Stimulated activated CD8-positive, alpha-beta memory T cell treated with anti-CD3 and anti-CD28 coated beads, Interleukin-15, amount 100 ng/mL, for 24 hours (primary cell): ENCODE measurements around the gene BRD1.

ENCODE experiments used
- DNase-seq: peaks from one replicate; pipeline ENCODE4 v3.0.0-alpha.2; 2020; ENCODE audit warnings: low read depth

Gene BRD1

DNA sequence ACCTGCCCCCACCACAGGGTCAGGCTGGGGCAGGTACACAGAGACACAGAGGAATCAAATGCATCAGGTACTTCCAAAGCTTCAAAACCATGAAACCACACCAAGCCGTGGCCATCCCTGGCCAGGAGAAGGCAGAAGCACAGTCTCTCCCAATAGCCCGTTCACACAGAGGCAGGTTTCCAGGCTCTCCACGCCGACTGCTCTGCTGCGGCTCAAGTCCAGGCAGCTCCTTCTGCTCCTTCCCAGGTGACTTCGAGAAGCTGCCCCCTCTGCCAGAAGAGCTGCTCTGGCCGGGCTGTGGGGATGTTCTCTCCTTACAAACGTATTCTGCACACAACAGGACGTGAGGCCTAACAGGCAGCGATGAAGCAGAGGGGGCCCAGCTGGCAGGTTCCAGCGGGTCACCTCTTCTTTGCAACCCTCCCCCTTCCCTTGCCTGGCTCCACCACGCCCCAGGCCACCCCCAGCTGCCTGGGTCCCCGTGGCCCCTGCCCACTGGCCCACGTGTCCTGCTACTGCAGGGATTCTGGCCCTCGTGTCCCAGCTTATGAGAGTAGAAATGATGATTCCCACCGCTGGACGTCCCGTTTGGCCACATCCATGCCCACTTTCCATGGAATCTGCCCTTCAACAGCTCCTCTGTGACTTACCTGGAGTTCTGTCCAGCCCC lies 26.1 kb downstream of the BRD1 start:
- DNase-seq = no peak

DNA sequence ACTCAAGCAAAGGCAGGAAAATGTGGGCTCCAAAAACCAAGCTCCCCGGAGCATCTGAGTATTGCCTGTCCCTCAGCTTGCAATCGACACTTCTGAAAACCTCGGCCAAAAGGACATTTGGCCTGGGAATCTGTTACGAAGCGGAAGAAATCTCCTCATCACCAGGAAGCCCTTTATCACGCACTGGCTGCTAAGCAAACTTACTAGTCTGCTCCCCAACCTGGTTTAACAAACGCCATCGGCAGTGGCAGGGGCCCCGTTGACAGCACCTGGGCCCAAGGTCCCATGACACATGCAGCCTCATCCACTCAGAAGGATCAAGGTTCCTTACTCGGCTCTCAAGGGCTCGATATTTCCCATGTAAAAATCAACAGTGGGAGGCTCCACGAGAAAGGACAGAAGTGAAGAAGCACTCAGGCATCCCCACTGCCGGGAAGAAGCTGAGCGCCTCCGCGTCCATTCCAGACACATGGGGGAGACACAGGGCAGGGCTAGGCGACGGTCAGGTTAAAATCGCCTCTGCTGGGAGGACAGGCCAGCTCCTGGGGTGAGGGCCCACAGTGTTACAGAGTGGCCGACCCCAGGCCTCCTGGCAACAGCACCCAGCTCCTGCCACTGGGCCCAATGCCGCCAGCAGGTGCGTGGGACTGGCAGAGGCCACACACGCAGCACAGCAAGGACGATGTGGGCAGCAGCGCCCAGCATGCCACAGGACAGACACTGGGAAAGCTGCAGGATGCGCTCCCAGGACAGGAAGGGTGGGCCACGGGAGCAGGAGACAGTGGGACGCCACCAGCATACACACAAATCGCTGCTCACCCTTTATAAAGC lies 27.1 kb downstream of the BRD1 start:
- no peak for DNase-seq

DNA sequence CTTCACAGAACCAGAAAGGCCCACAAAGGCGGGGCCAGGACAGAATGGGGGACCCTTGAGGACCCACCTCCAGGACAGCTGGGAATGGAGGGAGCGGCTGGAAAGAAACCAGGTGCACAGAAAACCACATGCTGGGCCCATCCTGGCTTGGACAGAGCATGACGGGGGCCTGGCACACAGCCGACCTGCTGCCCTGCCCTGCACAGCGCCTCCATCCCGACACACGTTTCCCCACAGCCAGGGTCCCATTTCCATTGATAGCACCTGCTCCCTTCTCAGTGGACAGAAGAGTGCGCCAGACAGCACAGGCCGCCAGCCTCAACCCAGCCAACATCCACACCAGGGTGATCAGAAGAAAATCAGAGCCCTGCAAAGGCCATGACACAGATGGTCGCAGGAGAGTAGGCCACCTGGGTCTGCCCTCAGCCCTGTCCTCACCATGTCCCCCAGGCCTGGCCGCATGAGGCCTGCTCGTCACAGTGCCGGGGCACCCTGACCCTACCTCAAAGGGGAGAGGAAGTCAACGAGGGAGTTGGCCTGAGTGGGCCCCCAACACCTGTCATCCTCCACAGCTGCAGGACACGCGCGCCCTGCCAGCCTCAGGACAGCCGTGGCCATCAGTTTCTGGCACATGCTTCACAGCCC lies 28.1 kb downstream of the BRD1 start:
- no peak for DNase-seq

DNA sequence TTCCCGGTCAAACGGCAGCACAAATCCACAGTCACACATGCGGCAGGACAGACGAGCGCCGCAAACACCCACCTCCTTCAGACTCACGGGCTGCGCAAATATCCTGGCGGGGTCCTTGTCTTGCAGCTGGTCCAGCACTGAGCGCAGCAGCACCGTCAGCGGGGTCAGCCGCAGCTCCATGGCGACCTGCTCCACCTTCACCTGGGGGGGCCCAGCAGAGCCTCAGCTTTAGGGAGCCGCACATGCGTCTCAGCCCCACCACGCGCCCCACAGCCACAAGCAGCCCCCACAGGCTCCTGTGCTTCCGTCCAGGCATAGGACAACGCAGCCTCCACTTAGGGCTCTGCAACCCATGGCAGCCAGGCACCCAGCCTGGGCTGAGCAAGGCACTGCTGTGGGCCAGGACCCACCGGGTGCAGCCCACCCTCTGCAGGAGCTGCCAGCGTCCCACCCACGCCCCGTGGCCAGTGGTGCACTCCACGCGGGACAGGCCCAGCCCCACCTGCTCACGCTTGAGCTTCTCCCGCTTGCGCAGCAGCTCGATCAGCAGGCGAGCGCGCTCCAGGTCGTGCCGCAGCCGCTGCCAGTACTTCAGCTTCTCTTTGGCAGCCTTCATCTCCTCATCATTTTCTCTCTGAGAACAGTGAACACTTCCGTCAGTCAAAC lies 29.1 kb downstream of the BRD1 start:
- no peak for DNase-seq

DNA sequence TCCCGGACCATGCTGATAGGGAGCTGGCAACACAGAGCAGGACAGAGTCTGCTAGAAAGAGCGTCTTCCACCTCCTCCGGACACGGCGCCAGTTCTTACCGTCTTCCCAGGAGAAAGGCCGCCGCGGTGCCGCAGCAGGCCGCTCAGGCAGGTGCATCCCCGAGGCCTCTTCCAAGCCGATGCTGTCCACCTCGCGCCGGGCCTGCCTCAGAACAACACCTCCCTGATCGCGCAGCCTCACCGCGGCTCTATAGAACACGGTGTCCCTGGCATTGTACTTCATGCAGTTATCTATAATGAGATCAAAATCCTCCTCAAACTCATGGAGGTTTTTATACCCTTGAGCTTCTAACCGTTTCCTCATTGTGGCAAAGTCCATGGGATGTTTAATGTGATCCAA lies 30.0 kb downstream of the BRD1 start:
- no peak for DNase-seq

DNA sequence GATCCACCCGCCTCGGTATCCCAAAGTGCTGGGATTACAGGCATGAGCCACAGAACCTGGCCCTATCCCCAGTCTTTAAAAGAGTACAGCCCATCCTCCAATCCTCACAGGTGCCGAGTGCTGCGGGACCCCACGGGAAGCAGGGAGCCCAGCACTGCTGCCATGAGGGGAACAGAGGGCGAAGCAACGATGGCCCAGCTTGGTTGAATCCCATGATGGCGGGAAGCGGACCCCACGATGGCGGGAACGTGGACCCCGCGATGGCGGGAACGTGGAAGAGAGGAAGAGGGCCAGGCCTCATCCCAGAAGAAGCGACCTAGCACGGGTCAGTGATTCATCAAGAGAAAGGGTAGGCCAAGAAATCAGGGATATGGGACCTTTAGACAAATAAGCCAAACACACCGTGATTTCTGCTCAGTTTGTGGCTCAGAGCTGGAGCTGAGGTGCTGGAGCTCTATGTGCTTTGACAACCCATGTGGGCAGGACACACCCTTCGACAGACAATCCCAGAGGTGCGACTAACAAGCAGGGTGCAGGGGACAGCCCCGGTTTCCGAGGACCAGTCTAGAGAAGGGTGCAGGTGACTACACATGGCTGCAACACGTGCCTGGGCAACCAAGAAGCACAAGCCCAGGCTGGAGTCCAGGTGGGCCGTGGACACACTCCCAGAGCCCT lies 30.9 kb downstream of the BRD1 start:
- no peak for DNase-seq

DNA sequence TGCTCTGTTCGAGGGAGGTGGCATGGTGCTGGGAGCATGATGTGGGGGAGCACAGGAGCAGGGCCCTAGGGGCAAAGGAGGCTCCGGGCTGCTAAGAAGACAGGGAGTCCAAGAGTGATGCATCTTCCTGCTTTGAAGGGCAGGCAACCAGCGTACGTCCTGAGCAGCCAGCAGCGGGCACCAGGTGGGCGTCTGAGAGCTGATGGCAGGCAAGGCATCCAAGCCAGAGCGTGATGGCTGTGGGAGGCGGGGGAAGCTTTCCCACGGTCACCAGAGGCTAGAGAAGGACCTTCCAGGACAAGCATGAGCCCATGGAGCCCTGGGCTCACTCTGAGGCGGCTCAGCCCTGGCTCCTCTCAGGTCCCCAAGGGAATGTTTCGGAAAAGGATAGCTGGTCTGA lies 32.2 kb downstream of the BRD1 start:
- no peak for DNase-seq

DNA sequence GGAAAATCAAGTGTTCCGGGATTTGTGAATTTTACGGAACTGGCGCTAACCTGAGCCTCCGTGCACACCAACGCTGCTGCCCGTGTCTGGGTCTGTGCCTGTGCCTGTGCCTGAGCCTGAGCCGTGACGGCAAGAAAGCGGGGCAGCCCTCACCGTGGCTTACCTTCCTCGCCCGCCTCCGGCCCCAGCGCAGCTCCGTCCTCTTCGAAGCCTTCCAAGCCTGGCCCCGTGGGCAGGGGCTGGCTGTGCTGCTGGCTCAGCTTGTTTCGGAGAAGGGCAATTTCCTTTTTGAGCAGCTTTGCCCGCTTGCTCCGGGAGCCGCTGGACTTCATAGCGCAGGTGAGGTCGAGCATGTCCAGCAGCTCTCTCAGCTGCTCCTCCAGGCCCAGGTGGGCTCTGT lies 33.8 kb downstream of the BRD1 start:
- no peak for DNase-seq

DNA sequence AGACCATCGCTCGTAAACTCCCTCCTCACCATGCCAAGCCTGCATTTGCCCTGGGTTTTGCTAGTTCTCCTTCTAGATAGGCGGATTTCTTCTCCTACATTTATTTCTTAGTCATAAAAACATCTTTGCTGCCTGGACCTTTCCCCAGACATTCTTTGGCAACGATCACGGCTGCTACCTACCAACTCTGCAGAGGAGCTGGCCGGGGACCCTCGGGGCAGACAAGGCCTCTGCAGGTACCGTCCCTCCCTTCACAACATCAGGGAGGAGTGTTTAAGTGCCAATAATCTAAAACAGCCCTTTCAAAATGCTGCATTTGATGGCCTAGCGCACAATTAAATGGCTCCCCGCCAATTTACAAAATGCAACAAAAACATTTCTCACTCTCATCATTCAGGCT lies 34.4 kb downstream of the BRD1 start:
- DNase-seq = no peak

DNA sequence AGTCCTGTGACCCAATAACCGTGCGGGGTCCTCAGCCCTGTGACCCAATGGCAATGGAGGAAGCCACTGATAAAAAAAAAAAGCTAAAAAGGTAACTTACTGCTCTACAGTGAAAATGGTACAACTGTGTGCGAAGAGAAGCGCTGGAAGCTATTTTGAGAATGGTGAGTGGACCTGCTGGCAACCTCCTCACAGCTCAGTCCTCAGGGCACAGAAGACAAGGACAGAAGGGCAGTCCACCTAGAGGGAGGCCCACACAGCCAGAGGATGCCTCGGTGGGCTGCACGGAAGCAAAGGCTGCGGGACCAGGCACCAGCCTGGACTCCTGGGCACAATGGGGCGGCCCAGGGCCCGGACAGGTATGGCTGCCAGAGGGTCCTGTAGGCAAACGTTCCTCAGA lies 35.6 kb downstream of the BRD1 start:
- DNase-seq = no peak

DNA sequence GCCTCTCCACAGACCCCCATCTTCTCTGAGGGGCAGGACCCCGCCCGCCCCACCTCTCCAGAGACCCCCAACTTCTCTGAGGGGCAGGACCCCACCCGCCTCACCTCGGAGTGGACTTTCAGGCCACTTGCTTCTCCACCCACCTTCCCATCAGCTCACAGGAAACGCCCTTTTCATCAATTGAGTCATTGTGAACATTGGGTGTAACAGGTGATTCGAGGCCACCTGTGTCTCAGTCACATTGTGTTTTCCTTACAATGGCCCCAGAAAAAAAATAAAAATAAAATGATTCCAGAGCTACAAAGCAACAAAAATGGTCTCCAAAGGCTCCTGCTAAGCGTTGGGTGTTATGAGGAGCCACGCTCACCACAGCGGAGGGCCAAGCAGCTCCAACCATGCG lies 36.0 kb downstream of the BRD1 start:
- DNase-seq = no peak

DNA sequence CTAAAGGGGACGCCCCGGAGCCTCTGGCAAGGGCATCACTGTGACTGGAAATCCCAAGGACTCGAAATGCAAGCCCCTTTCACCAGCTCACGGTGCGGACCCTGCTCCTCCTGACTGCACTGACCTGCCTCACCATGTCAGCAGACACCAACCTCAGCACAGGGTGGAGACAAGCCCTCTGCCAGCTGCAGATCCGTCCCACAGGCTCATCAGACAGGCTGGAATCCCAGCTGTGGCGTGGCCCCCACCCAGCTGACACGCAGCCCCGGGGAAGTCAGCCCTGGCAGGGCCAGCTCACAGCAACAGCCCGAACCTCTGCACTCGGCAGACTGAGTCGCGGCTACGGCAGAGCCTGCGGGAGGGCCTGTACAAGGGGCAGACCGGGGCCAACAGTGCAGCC lies 36.8 kb downstream of the BRD1 start:
- no peak for DNase-seq

DNA sequence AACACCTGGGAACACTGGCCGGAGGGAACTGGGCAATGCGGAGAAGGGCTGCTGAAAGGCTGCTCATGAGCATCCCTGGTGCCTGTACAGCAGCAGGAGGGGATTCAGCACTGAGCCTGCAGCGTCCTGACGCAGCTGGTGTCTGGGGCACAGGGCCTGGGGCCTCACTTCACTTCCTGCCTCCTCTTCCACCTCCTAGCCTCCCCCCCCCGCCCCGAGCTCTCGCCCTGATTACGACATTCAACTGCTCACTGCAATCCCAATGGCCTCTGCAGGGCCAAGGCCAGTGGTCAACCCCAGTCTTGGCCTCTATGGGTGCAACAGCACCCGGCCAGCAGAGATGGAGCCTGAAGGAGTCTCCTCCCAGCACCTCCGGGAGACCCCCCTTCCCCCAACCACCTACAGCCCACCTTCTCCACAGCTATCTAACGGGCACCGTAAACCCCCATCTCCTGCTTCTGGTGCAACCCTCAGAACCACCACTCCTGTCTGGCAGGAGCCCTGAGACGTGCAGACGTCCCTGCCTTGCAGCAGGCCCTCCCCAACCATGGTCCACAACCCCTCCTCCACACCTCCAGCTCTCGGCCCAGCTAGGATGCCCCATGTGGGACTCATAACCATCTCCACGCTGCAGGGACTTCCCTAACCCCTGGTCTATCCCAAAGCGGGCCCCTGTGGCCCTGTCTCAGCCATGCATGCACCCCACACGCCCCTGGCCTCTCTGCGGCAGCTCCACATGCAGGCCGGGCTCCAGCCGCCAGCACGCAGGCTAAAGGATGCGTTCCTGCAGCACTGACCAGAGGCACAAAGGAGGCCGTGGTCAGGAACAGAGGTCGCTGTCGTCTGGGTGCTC lies 38.2 kb downstream of the BRD1 start:
- DNase-seq = no peak

DNA sequence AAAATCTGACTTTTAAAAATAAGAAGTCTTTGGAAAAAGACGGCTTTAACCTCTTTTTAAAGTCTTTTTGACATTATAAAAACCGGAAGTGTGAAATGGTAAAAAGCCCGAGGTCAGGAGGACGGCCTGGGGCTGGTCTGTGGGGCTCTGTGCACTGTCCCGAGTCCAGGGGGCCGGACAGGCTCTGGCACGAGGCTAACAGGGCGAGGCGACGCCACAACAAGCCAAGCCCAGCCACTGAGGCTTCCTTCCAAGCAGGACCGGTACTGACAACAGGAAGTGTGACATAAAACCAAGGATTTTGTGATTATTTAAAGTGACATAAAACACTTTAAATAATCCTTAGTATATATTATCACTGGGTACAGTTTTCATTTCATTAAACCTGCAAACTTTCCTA lies 39.2 kb downstream of the BRD1 start:
- DNase-seq = no peak

DNA sequence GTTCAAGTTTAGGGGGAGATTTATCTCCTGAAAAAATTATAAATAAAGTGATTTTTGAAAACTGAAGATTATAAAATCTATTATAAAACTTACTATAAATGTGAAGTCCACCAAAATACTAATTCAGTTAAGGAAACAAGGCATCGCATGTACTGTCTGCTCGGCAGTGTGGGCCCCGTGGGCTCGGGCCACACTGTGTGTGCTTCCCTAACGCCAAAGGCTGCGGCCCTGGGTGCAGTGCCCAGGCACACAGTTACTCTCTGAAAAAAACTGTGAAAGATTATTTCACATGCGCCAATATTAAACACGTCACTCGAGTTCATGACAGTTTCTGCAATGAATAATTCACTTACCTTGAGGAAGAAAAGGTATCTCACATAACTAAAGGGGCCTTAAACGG lies 39.8 kb downstream of the BRD1 start:
- DNase-seq = no peak

DNA sequence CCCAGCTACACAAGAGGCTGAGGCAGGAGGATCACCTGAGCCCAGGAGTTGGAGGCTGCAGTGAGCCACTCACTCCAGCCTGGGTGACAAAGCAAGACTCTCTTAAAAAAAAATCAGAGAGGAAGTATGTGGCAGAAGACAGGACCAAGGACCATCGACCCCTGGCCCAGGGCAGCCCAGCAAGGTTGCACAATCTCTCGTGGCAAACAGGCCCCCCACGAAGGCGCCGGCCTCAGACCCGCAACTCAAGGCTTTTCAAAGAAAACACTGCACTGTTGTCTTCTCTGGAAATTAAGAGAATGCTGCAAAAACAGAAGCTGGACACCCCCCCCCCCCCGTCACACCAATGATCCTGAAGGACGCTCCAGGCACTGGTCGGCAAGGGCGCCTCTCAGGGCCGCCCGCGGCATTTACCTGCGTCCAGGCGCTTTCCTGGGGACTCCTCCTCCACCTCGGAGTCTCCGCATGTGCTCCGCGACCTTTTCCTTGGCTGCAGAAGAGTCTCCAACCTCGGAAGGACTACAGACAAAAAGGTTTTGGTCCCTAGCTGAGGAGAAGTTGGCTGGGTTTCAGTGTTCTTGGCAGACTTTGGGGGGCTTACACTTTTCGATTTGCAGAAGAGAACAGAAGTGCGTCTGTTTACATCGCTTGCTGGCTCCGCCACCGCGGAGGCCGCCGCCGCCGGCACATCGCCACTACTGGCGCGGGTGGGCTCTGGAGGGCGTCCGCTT lies 40.5 kb downstream of the BRD1 start:
- no peak for DNase-seq

DNA sequence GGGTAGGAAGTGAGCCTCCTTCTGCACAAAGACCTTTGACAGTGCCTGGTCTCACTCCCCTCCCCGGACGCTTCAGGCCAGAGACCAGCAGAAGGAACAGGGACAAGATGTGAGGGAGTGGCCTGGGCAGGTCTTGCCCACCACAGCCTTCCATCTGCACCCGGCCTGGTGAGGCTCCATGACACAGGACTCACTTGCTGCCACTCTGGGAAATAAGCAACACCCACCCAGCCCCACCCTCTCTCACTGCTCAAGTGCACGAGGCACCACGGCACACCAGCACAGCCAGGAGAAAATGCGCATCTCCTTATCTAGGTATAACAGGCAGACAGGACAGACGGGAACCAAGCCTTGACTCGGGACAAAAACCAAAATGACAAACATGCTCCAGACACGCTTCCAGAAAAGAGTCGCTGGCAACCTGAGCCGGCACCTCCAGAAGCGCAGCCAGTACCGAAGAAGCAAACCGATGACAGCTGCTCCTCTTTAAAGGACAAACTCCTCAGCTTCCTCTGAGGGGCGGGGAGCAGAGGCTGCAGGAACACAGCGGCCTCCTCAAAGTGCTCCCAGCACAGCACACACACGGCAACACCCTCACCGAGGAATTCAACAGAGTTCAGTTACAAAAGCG lies 41.7 kb downstream of the BRD1 start:
- DNase-seq = no peak

DNA sequence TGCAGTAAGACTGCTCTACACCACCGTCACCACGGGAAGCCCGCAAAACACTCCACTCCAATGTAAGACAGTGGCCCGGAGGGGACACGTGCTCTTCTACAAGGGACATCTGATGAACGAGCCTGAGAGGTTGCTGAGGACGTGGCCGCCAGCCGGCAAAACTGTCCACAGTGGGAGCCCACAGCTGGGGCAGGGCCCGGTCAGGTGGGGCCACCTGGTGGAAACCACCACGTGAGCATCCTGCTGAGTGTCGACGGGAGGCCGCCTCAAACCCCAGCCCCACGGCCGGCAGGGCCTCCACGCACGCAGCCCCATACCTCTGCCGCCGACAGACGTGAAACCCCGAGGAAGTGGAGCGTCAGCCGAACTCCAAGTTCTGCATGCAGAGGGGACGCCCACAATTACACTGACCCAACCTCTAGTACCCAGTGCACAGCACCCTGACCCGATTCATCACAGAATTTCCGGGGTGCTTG lies 42.6 kb downstream of the BRD1 start:
- DNase-seq = no peak

DNA sequence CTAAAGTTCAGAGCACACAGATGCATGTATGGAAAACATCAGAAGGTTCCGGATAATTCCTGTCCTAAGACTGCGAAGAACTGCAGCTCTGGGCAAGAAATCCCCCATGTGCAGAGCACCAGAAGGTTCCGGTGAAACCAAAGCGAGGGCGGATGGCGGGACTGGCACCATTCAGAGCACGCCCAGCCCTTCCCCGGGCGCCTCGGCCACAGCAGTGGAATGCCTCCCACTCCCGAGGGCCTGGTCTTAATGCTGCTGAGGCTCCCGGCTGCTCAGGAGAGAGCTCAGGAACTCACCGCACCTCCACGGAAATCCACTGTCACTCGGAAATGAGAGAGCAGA lies 43.1 kb downstream of the BRD1 start:
- no peak for DNase-seq
